Aorta (tissue), 5 donors: ENCODE data around the gene TMEM233. TPM values are rescaled to one million over a fixed set of nuclear protein-coding genes. Genes with fewer than 3 reads are reported as not detected.
A peak's percentile ranks its signal among the peaks of the same experiment; 100 is the strongest.

Experiments used
- ATAC-seq: fragments of 200-7000 bp; cut with Tn5 transposase; one replicate; pipeline ENCODE4 v1.9.1; 2022; ENCODE audit warnings: moderate library complexity; ENCODE audit not compliant: low FRiP score
- DNase-seq, 2 donors: peaks; one replicate each; pipeline ENCODE4 v3.0.0-alpha.2; 2020
- H3K27ac ChIP-seq, 2 donors: one replicate each; pipeline ENCODE4 v1.5.1; 2013; ENCODE audit warnings: low read length in 2 of 2, mild to moderate bottlenecking in 2 of 2, moderate library complexity in 2 of 2, control low read depth in 1 of 2, inconsistent platforms in 1 of 2, low read depth in 1 of 2
- H3K27me3 ChIP-seq, 2 donors: one replicate each; pipeline ENCODE4 v1.6.1; 2013; ENCODE audit warnings: control low read depth in 1 of 2, low read length in 1 of 2, mild to moderate bottlenecking in 1 of 2, moderate library complexity in 1 of 2; ENCODE audit not compliant: insufficient read depth in 2 of 2, control insufficient read depth in 1 of 2
- H3K36me3 ChIP-seq, 2 donors: one replicate each; pipeline ENCODE4 v1.6.1; 2013; ENCODE audit warnings: control low read depth in 1 of 2, low read length in 1 of 2, mild to moderate bottlenecking in 1 of 2; ENCODE audit not compliant: insufficient read depth in 2 of 2, control insufficient read depth in 1 of 2
- H3K4me1 ChIP-seq, 2 donors: one replicate each; pipeline ENCODE4 v1.6.1; 2013; ENCODE audit warnings: low read length in 2 of 2, control low read depth in 1 of 2, mild to moderate bottlenecking in 1 of 2, moderate library complexity in 1 of 2; ENCODE audit not compliant: insufficient read depth in 2 of 2, control insufficient read depth in 1 of 2
- H3K4me3 ChIP-seq, 2 donors: one replicate each; pipeline ENCODE4 v1.5.1; 2013; ENCODE audit warnings: low read length in 2 of 2, control low read depth in 1 of 2, mild to moderate bottlenecking in 1 of 2
- H3K9me3 ChIP-seq: one replicate; pipeline ENCODE4 v1.6.1; 2013; ENCODE audit warnings: mild to moderate bottlenecking, low read length; ENCODE audit not compliant: control insufficient read depth
- WGBS, 2 donors: extraction: QIAGEN DNeasy Blood & Tissue Kit; methylation state at CpG; one replicate each; pipeline ENCODE4 v1.1.7; 2013; 5-methylcytosine and 5-hydroxymethylcytosine counted together
- intact Hi-C, 2 donors: fragments of 100-400 bp; cut with DNase I; formaldehyde crosslinking; loops; one replicate each; pipeline versions ENCODE4 v1.14.2 to v1.15.0; 2022
- long read RNA-seq, 2 donors: library from polyadenylated mRNA; unstranded; transcript quantifications; one replicate each; pipeline ENCODE4 v2.0.0, GENCODE V29; 2020 to 2021
- polyA plus RNA-seq, 2 donors: library from polyadenylated mRNA; stranded (reverse); fragments of 200-250 nt; gene quantifications; one replicate each; pipeline ENCODE4 v1.2.3, GENCODE V29; 2013
- total RNA-seq, 2 donors: library from RNA; stranded (reverse); fragmentation: NEBNext Ultra II Directional; extraction: Animal tissue kit (Norgen Biotek cat#: 25700); gene quantifications; one replicate each; pipeline ENCODE4 v1.2.1, GENCODE V29; 2021
- donor health status: healthy with polysubstance abuse.
- donor health status: Bipolar disorder and iron deficiency.
- donor health status: DM: no; HTN: no; CAD: no.
- donor health status: DM: no; HTN: no; CAD: no.
- donor health status: DM: yes; HTN: yes; CAD: no.

Gene TMEM233
- 1 to 10 TPM; 1.0 to 2.5 TPM for total RNA-seq
- polyA plus RNA-seq = not detected
- long read RNA-seq, donor 1, partial matches to known transcripts = 0 of 2 reads
- long read RNA-seq, donor 1, other reads (novel, unspliced or antisense) = 2 of 2 reads
- long read RNA-seq, donor 2, partial matches to known transcripts = 0 of 3 reads
- long read RNA-seq, donor 2, other reads (novel, unspliced or antisense) = 2 of 3 reads

GRCh38 chr12:119593578-119594398 is at the start of gene TMEM233:
TSS of gene TMEM233 (plus strand) at chr12:119593774. CDS start at chr12:119593849, 75 bp downstream.
- DNase-seq (peak; percentile 49 to 79), ATAC-seq (peak; percentile 61)
- no peaks in the 10 kb centered on the region for H3K4me1 ChIP-seq
- H3K27me3 ChIP-seq = no peaks in the 10 kb centered on the region
- no peaks in the 10 kb centered on the region for H3K9me3 ChIP-seq
- H3K36me3 ChIP-seq = no peaks in the 10 kb centered on the region
- WGBS, 2 donors = 1% methylated on average over 41 to 48 of the region's 48 CpGs
- H3K27ac ChIP-seq = no peak within 1 kb of the TSS
- H3K4me3 ChIP-seq = no peak within 1 kb of the TSS
- intact Hi-C loops = no loop called here

- Histone ChIP-seq H3K27ac (no peak overlapping the region), H3K9me3 (no peaks in the 10 kb centered on the region), H3K27me3 (no peaks in the 10 kb centered on the region), H3K4me1 (no peaks in the 10 kb centered on the region), H3K36me3 (no peaks in the 10 kb centered on the region), H3K4me3 (no peak overlapping the region)
- DNase-seq (peak in 1 of 2 donors; percentile 61), ATAC-seq (peak; percentile 74)
- 43% methylated on average over 9 of the region's 9 CpGs for WGBS, 2 donors
- intact Hi-C loops = loop anchor here in 1 of 2 donors (5.0 kb wide), 1 partner anchor 1143 kb away; no protein-coding TSS in a partner anchor
Measured at GRCh38 chr12:119544765-119545625, 48.6 kb upstream of the TMEM233 start.

- H3K36me3 ChIP-seq = no peaks in the 10 kb centered on the region
- no peaks in the 10 kb centered on the region for H3K4me1 ChIP-seq
- H3K9me3 ChIP-seq = no peaks in the 10 kb centered on the region
- H3K27ac ChIP-seq = no peak overlapping the region
- DNase-seq = no peak
- no peak overlapping the region for H3K4me3 ChIP-seq
- no peak for ATAC-seq
- intact Hi-C loops = loop anchor here in 1 of 2 donors (5.0 kb wide), 1 partner anchor 1144 kb away; no protein-coding TSS in a partner anchor
- no peaks in the 10 kb centered on the region for H3K27me3 ChIP-seq
Measured at GRCh38 chr12:119546340-119546739, 47.2 kb upstream of the TMEM233 start.

GRCh38 chr12:119547001-119547400 is 46.6 kb upstream of the TMEM233 start:
- no peaks in the 10 kb centered on the region for H3K9me3 ChIP-seq
- intact Hi-C loops = loop anchor here in 1 of 2 donors (5.0 kb wide), 1 partner anchor 1145 kb away; no protein-coding TSS in a partner anchor
- no peaks in the 10 kb centered on the region for H3K27me3 ChIP-seq
- H3K4me3 ChIP-seq = no peak overlapping the region
- H3K4me1 ChIP-seq = no peaks in the 10 kb centered on the region
- no peak for DNase-seq
- no peak overlapping the region for H3K27ac ChIP-seq
- 12 to 28% methylated on average over 1 of the region's 1 CpG for WGBS, 2 donors
- no peak for ATAC-seq
- H3K36me3 ChIP-seq = no peaks in the 10 kb centered on the region

GRCh38 chr12:119556854-119557253 is 36.7 kb upstream of the TMEM233 start:
- DNase-seq (no peak), ATAC-seq (no peak)
- no peak overlapping the region for H3K27ac ChIP-seq
- peaks cover 3% of the 10 kb centered on the region for H3K9me3 ChIP-seq
- intact Hi-C loops = no loop called here
- 24 to 30% methylated on average over 1 of the region's 1 CpG for WGBS, 2 donors
- no peaks in the 10 kb centered on the region for H3K36me3 ChIP-seq
- H3K4me1 ChIP-seq = no peaks in the 10 kb centered on the region
- no peak overlapping the region for H3K4me3 ChIP-seq
- no peaks in the 10 kb centered on the region for H3K27me3 ChIP-seq

GRCh38 chr12:119565404-119565803 is 28.2 kb upstream of the TMEM233 start:
- DNase-seq (no peak), ATAC-seq (no peak)
- intact Hi-C loops = no loop called here
- no peaks in the 10 kb centered on the region for H3K36me3 ChIP-seq
- no peaks in the 10 kb centered on the region for H3K27me3 ChIP-seq
- no peaks in the 10 kb centered on the region for H3K9me3 ChIP-seq
- H3K4me1 ChIP-seq = no peaks in the 10 kb centered on the region
- H3K4me3 ChIP-seq = no peak overlapping the region
- H3K27ac ChIP-seq = no peak overlapping the region
- 80 to 88% methylated on average over 3 of the region's 3 CpGs for WGBS, 2 donors

- Histone ChIP-seq H3K9me3 (no peaks in the 10 kb centered on the region), H3K4me3 (no peak overlapping the region), H3K4me1 (no peaks in the 10 kb centered on the region), H3K36me3 (no peaks in the 10 kb centered on the region), H3K27ac (no peak overlapping the region), H3K27me3 (no peaks in the 10 kb centered on the region)
- intact Hi-C loops = no loop called here
- WGBS, 2 donors = 65 to 71% methylated on average over 6 of the region's 6 CpGs
- DNase-seq = no peak
- no peak for ATAC-seq
Measured at GRCh38 chr12:119570771-119571170, 22.8 kb upstream of the TMEM233 start.

- ATAC-seq = no peak
- DNase-seq = no peak
- H3K4me1 ChIP-seq = no peaks in the 10 kb centered on the region
- intact Hi-C loops = no loop called here
- no peaks in the 10 kb centered on the region for H3K36me3 ChIP-seq
- H3K27me3 ChIP-seq = no peaks in the 10 kb centered on the region
- WGBS, 2 donors = 76 to 77% methylated on average over 1 of the region's 1 CpG
- H3K4me3 ChIP-seq = no peak overlapping the region
- no peak overlapping the region for H3K27ac ChIP-seq
- H3K9me3 ChIP-seq = peaks cover 2% of the 10 kb centered on the region
Measured at GRCh38 chr12:119573086-119573485, 20.5 kb upstream of the TMEM233 start.
